Measurements from ENCODE around the gene TBCA. TPM values are rescaled to one million over a fixed set of nuclear protein-coding genes. Genes with fewer than 3 reads are reported as not detected.

The TBCA gene
- total RNA-seq, 2 experiments from 2014 or later, result 156 to 178 TPM

DNA sequence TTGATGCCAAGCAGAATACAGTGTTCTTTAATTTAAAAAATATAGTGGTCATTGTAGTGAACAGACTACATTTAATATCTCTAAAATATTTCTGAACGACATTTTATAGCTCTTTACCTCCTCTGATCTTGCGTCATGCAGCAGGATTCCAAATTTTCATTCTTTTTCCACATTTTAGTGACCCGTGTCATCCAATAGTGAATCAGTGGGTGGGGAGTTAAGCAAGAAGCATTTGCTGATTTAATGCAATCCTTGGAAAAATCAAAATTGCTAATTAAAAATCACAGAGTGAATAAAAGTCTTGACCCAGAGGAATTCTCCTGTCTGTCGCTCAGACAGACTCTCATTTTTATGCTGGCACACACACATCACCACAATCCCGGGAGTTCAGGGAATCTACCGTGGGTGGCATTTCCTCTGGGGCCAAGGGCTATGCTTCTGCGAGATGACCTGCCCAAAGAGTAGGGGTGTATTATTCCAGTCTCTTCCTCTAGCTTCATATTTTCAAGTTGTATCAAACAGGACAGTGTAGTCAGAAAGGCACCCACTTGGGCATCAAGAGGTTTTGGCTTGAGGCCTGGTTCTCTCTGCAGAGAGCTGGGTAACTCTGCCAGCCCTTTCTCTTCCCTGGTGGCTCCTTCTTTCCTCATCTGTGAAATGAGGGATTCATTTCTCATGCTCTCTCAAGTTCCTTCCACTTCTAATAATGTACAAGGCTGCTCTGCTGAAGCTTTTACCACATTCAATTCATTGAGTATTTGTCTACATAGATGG lies 112.9 kb downstream of the TBCA start:
- H3K9me3 Mint-ChIP-seq (ENCODE audit: low read depth), result no peaks in the 10 kb centered on the region
- DNase-seq (no peak), ATAC-seq (no peak)
- H3K4me3 Mint-ChIP-seq, result no peak overlapping the region
- H3K27me3 Mint-ChIP-seq, result peaks cover 11% of the 10 kb centered on the region
- H3K4me1 Mint-ChIP-seq, result peaks cover 2% of the 10 kb centered on the region
- H3K36me3 Mint-ChIP-seq, result no peaks in the 10 kb centered on the region
- H3K27ac Mint-ChIP-seq, result no peak overlapping the region
- CTCF ChIA-PET, result no interaction called here

DNA sequence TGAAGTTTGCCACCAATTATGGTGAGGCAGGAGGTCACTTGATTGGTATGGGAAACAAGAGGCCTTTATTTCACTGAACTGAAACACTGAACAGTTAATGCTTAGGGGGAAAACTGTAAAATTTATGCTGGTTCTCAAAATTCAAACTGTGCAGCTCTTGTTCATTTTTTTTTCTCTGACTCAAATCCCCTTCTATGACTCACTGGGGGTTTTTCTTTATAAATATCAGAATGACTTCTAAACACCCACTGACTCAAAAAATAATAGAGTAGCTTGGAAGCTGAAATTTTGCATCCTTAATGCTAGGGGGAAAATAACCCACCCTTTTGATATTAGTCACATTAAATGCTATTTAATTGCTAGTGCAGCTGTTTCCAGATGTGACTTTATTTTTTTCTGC lies 113.5 kb downstream of the TBCA start:
- ATAC-seq, result no peak

DNA sequence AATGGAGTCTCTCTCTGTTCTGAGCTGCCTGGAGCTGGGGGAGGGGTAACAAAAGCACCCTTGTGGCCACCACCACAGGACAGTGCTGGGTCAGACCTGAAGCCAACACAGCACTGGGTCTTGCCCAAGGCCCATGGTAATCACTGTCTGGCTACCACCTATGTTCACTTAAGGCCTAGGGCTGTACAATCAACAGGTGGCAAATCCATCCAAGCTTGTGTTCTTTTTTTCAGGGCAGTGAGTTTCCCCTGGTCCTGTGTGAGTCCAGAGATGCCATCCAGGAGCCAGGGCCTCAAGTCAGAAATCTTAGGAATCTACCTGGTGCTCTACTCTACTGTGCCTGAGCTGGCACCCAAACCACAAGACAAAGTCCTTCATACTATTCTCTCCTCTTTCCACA lies 117.5 kb downstream of the TBCA start:
- Mint-ChIP-seq H3K4me3 (no peak overlapping the region), H3K27ac (no peak overlapping the region), H3K9me3 (ENCODE audit: low read depth) (no peaks in the 10 kb centered on the region), H3K27me3 (peaks cover 44% of the 10 kb centered on the region), H3K36me3 (no peaks in the 10 kb centered on the region), H3K4me1 (peaks cover 2% of the 10 kb centered on the region)
- ATAC-seq (no peak), DNase-seq (no peak)
- CTCF ChIA-PET, result no interaction called here

More for the DNA sequence above, 113.5 kb downstream of the TBCA start:
- no peaks in the 10 kb centered on the region for H3K9me3 Mint-ChIP-seq (ENCODE audit: low read depth)
- H3K4me3 Mint-ChIP-seq, result no peak overlapping the region
- peaks cover 2% of the 10 kb centered on the region for H3K4me1 Mint-ChIP-seq
- no peak for DNase-seq
- H3K27ac Mint-ChIP-seq, result no peak overlapping the region
- H3K36me3 Mint-ChIP-seq, result no peaks in the 10 kb centered on the region
- CTCF ChIA-PET, result no interaction called here
- peaks cover 14% of the 10 kb centered on the region for H3K27me3 Mint-ChIP-seq

DNA sequence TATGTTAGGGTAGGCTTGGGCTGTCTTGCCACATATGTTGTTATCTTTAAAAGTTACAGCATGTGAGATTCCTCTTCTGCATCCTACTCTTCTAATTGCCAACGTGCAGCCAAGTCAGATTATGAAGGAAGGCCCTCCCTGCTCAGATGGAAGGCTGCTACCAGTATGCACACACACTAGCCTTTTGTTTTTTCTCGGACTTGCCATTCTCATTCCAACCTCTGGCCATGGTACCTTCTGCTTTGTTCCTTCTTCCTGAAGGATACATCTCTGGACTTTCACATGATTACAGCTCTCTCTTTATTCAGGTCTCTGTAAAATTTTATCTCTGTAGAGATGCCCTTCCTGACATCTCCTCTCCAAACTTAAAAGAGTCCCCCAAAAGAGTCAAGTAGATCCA lies 124.8 kb downstream of the TBCA start:
- CTCF ChIA-PET, result no interaction called here
- no peak for DNase-seq

DNA sequence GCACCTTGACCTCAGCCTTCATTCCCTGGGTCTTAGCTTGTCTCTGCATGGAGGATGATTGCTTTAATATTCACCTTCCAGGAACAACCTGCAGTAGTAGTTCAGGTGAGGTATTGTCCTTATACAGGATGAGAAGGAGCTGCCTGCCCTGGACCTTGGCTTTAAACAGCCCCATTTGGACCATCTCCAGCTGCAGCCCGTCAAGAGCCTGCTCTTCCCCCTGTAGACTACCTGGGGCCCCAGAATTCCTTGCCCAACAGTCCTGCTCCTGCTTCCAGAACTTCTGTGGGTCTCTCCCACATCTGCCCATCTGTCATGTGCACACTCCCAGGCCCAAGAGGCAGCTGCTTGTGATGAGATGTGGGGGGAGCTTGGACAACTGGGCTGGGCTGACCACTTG lies 125.5 kb downstream of the TBCA start:
- CTCF ChIA-PET, result no interaction called here
- H3K27ac Mint-ChIP-seq, result no peak overlapping the region
- H3K4me1 Mint-ChIP-seq, result no peaks in the 10 kb centered on the region
- H3K4me3 Mint-ChIP-seq, result no peak overlapping the region
- H3K36me3 Mint-ChIP-seq, result no peaks in the 10 kb centered on the region
- H3K27me3 Mint-ChIP-seq, result peaks cover 61% of the 10 kb centered on the region
- no peaks in the 10 kb centered on the region for H3K9me3 Mint-ChIP-seq (ENCODE audit: low read depth)
- DNase-seq (no peak), ATAC-seq (no peak)

More for the DNA sequence above, 124.8 kb downstream of the TBCA start:
- H3K9me3 Mint-ChIP-seq (ENCODE audit: low read depth), result no peaks in the 10 kb centered on the region
- H3K27ac Mint-ChIP-seq, result no peak overlapping the region
- no peaks in the 10 kb centered on the region for H3K36me3 Mint-ChIP-seq
- ATAC-seq, result no peak
- no peaks in the 10 kb centered on the region for H3K4me1 Mint-ChIP-seq
- H3K27me3 Mint-ChIP-seq, result peaks cover 60% of the 10 kb centered on the region
- no peak overlapping the region for H3K4me3 Mint-ChIP-seq

DNA sequence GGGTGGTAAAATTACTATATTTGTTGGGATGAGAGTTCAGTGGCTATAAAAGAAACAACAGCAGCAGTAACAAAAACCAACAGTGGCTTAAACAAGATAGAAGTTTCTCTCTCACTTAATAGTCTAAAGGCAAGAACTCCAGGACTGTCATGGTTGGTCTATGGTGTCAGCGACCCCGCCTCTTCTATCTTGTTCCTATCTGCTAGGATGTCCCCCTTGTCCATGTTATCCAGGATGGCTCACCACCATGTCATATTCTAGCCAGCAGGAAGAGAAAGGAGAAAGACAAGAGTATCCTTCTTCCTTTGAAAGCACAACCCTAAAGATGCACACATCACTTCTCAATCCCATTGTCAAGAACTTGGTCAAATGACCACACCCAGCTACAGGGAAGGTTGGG lies 126.4 kb downstream of the TBCA start:
- Mint-ChIP-seq H3K4me1 (peaks cover 4% of the 10 kb centered on the region), H3K27me3 (peaks cover 61% of the 10 kb centered on the region), H3K27ac (no peak overlapping the region), H3K9me3 (ENCODE audit: low read depth) (no peaks in the 10 kb centered on the region), H3K4me3 (no peak overlapping the region), H3K36me3 (no peaks in the 10 kb centered on the region)
- DNase-seq (no peak), ATAC-seq (no peak)
- CTCF ChIA-PET, result no interaction called here

DNA sequence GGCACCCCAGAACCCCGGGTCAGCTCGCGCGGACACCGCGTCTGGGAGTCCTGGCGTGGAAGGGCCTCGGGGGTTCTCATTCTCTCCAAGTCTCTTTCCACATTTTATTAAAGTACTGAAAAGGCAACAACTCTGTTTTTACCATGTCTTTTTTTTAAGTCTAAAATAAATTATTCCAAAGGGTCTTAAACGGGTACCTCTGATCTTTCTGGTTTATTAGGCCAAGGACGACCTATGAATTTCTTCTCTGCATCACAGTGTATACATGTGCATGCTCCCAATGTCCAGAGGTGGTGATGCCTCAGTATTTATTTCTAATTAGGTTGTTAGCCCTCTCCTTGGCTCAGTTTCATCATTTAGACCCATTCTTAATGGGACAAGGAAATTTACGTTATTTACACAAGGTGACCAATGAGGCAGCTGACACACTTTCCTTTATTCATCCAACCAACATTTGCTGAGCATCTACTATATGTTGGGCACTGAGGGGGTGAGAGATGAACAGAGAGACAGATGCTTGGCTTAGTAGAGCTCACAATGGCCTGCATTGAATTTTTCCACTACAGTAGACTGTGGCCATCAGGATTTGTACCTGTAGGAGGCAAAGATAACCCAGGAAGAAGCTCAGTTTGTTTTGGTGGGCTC lies 130.0 kb downstream of the TBCA start:
- DNase-seq (no peak), ATAC-seq (no peak)
- peaks cover 4% of the 10 kb centered on the region for H3K36me3 Mint-ChIP-seq
- no peaks in the 10 kb centered on the region for H3K9me3 Mint-ChIP-seq (ENCODE audit: low read depth)
- H3K27me3 Mint-ChIP-seq, result peaks cover 81% of the 10 kb centered on the region
- no peak overlapping the region for H3K27ac Mint-ChIP-seq
- CTCF ChIA-PET, result interaction anchor here (0.8 to 2.0 kb wide), 4 partner anchors 12 to 215 kb away, joined by 3 to 7 read pairs (median 4); no protein-coding TSS in a partner anchor
- no peak overlapping the region for H3K4me3 Mint-ChIP-seq
- H3K4me1 Mint-ChIP-seq, result peaks cover 13% of the 10 kb centered on the region

DNA sequence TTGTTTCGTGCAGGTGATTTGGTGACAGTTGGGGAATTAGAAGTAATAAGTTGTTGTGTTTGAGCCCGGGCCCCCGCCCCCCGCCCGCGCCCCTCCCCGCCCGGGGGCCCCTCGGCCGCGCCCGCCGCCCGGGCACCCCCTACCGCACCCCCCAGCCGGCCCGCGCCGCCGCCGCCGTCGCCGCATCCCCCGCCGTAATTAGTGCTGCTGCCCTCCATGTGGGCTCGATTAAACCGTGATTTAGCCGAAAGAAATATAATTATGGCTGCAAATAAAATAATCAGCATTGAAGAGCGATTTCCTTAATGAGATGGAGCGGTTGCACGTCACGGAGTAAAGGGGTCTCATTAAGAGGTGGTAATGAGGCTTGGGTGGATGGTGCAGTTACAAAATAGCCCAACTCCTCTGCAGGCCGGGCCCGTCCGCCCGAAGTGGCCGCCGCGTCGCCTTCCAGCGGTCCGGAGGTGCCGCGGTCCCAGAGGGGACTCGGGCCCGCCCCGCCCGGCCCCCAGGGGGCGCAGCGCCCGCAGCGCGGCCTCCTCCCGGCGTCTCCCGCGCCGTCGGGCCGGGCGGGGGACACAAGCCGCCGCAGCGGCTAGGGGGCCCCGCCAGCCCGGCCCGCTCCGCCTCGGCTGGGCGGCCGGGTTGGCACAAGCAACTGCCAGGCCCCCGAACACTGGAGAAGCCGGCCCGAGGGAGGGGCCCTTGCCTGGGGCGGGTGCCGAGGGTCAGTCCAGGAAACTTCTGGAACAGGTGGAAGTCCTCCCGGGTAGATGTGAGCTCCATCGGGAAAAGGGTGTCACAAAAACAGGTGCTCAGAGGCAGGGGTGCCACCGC lies 130.8 kb downstream of the TBCA start:
- peaks cover 15% of the 10 kb centered on the region for H3K4me1 Mint-ChIP-seq
- CTCF ChIA-PET, result interaction anchor here (0.8 to 2.0 kb wide), 4 partner anchors 12 to 216 kb away, joined by 3 to 7 read pairs (median 4); no protein-coding TSS in a partner anchor
- DNase-seq (peak; percentile 46), ATAC-seq (peak; percentile 65)
- H3K4me3 Mint-ChIP-seq, result no peak overlapping the region
- peaks cover 87% of the 10 kb centered on the region for H3K27me3 Mint-ChIP-seq
- H3K36me3 Mint-ChIP-seq, result peaks cover 6% of the 10 kb centered on the region
- no peak overlapping the region for H3K27ac Mint-ChIP-seq
- no peaks in the 10 kb centered on the region for H3K9me3 Mint-ChIP-seq (ENCODE audit: low read depth)

DNA sequence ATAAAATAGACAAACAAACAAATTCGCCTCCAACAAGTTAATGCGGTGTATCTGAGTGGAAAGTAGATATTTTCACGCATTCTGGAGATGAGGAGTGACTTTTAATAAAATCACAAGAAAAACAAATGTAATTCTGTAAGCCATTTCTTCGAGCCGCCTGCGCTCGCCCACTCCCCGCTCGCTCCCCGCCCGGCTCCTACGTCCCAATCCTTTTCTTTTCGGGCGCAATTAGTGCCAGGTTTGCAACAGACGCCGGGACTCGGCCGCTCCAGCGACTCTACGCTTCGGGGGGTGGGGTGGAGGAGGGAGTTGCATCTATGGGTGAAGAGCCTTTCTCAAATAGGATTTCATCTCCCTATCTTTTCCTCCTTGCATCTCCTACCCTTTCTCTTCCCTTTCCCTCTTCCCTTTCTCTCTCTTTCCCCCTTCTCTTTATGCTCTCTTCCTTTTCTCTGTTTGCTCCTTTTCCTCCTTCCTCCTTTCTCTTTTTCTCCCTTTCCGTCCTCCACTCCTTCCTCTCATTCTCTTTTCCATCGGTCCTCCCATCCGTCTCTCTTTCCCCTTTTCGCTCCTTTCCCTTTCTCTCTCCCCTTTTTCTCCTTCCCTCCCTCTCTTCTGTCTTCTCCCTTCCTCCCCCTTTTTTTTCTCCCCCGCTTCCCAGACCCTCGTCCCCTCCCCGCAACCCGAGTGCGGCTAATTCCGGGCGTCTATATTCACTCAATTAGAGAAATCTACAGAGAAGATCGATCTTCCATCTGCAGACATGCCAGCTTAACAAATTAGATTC lies 131.6 kb downstream of the TBCA start:
- Mint-ChIP-seq H3K9me3 (ENCODE audit: low read depth) (no peaks in the 10 kb centered on the region), H3K27me3 (peaks cover 93% of the 10 kb centered on the region)

DNA sequence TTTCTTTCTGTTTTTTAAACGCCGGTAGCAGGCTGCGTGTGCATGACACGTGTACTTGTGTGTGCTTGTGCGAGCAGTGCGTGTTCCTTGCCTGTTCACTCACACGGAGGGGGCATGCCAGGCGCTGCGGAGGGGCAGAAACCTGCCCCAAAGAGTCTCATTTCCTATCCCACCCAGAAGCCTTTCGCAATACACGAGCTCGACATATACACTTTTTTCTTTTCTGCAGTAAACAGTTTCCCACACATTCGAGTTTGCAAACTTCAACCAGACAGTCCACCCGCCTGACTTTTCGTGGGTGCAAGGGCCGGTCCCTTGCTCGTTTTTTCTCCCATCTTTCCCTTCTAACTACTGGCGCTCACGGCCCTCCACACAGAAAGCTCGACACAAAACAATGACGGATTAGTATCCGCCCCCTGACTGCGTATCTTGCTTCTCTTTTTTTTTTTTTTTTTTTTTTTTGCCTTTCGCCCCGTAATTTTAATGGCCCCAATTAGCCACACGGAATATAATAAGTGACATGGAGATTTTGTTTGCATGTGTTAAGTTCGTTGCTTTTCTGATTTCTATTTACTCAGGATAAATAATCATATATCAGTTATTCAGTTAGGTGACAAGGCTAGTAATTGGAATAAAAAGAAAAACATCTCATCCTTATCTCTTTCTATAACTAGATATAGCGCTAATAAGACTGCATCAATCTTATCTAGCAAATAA lies 132.3 kb downstream of the TBCA start:
- Mint-ChIP-seq H3K4me3 (peak overlapping the region; percentile 7), H3K27ac (no peak overlapping the region), H3K9me3 (ENCODE audit: low read depth) (no peaks in the 10 kb centered on the region), H3K27me3 (peaks cover 95% of the 10 kb centered on the region), H3K4me1 (peaks cover 20% of the 10 kb centered on the region), H3K36me3 (peaks cover 8% of the 10 kb centered on the region)
- DNase-seq (no peak), ATAC-seq (no peak)
- CTCF ChIA-PET, result interaction anchor here (0.7 to 0.9 kb wide), 2 partner anchors 13 to 46 kb away, joined by 3 read pairs; no protein-coding TSS in a partner anchor

More for the DNA sequence above, 131.6 kb downstream of the TBCA start:
- no peak overlapping the region for H3K27ac Mint-ChIP-seq
- no peak for DNase-seq
- ATAC-seq, result no peak
- CTCF ChIA-PET, result interaction anchor here (1.7 kb wide), 1 partner anchor 13 kb away, joined by 7 read pairs; no protein-coding TSS in a partner anchor
- H3K4me1 Mint-ChIP-seq, result peaks cover 18% of the 10 kb centered on the region
- peaks cover 6% of the 10 kb centered on the region for H3K36me3 Mint-ChIP-seq
- H3K4me3 Mint-ChIP-seq, result no peak overlapping the region

DNA sequence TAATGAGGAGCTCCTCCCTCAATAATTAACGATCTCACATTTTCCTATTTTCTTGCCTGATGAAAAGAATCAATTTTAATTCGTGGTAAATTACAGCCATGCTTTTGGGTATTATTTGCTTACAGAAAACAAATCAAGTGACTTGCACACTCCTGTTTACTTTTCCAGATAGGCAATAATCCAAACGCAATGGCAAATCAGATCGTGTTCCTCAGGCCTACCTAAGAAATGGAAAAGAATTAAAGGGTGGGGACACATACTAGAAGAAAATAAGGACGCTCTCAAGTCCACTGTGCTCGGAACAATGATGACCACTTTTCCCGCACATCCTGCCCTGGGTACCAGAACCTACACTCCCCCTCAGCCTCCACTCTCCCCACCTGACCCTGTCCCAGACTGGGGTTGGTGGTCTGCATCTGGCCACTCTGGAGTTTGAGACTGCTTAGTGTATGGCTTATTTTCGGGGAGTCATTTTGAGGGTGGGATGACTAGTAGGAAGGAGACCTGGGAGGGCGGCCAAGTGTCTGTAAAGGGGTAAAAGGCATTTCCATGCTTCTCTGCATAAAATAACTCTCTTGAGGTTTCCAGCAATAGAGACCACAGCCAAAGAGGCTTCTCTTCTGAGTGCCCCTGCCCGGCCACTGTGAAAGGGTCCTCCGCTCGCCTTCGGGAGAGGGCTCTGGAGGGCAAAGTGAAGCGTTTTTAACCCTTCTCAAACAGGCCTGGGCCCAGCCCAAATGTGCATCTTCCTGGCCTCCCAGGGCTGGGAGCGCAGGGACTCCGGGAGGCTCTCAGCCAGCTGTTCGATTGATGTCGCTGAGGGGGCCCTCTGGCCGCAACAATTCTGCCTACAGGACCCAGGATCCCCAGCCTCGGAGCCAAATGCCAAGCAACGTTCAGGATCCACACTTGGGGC lies 133.1 kb downstream of the TBCA start:
- H3K4me1 Mint-ChIP-seq, result peaks cover 20% of the 10 kb centered on the region
- peaks cover 8% of the 10 kb centered on the region for H3K36me3 Mint-ChIP-seq
- no peak for DNase-seq
- no peaks in the 10 kb centered on the region for H3K9me3 Mint-ChIP-seq (ENCODE audit: low read depth)
- ATAC-seq, result no peak
- H3K27me3 Mint-ChIP-seq, result peaks cover 94% of the 10 kb centered on the region
- no peak overlapping the region for H3K4me3 Mint-ChIP-seq
- CTCF ChIA-PET, result interaction anchor here (0.7 to 0.9 kb wide), 2 partner anchors 12 to 45 kb away, joined by 3 read pairs; no protein-coding TSS in a partner anchor
- no peak overlapping the region for H3K27ac Mint-ChIP-seq
